ACC112 (cell line): ENCODE data around the gene CECR2.

Experiments
- H2AFZ ChIP-seq: fragments of 200-600 bp; sonication (generic); one replicate; pipeline ENCODE4 v1.6.0; 2017; ENCODE audit warnings: antibody characterized with exemption, low read length; ENCODE audit not compliant: unreplicated experiment
- H3K27ac ChIP-seq: fragments of 200-600 bp; sonication (generic); 2 replicates; pipeline ENCODE4 v1.5.1; 2014; ENCODE audit warnings: low read depth, mild to moderate bottlenecking, antibody characterized with exemption, low read length, moderate library complexity
- H3K27me3 ChIP-seq: fragments of 200-600 bp; sonication (generic); 2 replicates; pipeline ENCODE4 v1.6.1; 2014; ENCODE audit warnings: mild to moderate bottlenecking, antibody characterized with exemption, low read length, moderate library complexity, mixed read lengths; ENCODE audit not compliant: insufficient read depth
- H3K36me3 ChIP-seq: fragments of 200-600 bp; sonication (generic); 2 replicates; pipeline ENCODE4 v1.6.1; 2016; ENCODE audit warnings: mild to moderate bottlenecking, antibody characterized with exemption, low read length, moderate library complexity, mixed read lengths; ENCODE audit not compliant: insufficient read depth
- H3K4me1 ChIP-seq: fragments of 200-600 bp; sonication (generic); one replicate; pipeline ENCODE4 v1.6.1; 2016; ENCODE audit warnings: low read length, mixed read lengths; ENCODE audit not compliant: insufficient read depth, unreplicated experiment, control insufficient read depth
- H3K4me3 ChIP-seq: fragments of 200-600 bp; sonication (generic); 2 replicates; pipeline ENCODE4 v1.5.1; 2014; ENCODE audit warnings: mild to moderate bottlenecking, low read depth, low read length
- H3K79me2 ChIP-seq: fragments of 200-600 bp; sonication (generic); one replicate; pipeline ENCODE4 v1.6.0; 2016; ENCODE audit warnings: low read length; ENCODE audit not compliant: control insufficient read depth, unreplicated experiment, insufficient read depth

CECR2 gene

DNA sequence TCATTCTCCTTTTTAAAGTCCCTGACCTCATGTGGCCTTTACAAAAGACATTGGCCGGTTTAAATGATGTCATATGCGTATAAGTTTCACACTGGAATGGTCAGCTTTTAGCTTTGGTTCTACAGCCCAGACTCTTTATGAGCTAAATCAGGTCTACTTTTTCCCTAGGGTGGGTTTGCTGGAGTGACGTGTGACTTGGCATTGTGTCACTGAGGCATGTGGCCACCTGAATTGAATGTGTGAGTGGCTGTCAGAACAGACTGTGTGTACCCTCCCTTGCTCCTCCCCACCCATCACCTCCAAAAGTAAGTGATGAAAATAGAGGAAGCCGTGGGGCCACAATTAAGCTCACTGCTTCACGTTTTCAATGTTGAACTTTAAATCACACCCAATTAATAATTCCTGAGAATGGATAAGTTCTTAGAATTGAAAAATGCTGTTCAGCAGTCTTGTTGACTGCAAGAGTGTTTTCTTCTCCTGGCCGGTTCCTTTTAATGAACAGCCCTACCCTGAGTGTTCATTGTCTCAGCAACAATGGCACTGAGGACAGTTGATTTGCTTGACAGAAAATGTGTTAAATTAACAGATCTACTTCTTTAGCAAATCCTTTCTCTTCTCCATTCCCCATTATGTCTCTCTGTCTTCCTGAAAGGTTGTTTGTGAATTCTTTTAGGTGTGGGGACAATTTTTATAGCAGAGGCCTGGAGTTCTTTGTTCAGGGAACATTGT lies 11.3 kb downstream of the CECR2 start:
- Histone ChIP-seq H3K4me1 (no peaks in the 10 kb centered on the region), H3K79me2 (no peaks in the 10 kb centered on the region), H3K27ac (no peak overlapping the region), H3K36me3 (no peaks in the 10 kb centered on the region), H3K27me3 (no peaks in the 10 kb centered on the region), H2AFZ (no peak overlapping the region), H3K4me3 (no peak overlapping the region)

DNA sequence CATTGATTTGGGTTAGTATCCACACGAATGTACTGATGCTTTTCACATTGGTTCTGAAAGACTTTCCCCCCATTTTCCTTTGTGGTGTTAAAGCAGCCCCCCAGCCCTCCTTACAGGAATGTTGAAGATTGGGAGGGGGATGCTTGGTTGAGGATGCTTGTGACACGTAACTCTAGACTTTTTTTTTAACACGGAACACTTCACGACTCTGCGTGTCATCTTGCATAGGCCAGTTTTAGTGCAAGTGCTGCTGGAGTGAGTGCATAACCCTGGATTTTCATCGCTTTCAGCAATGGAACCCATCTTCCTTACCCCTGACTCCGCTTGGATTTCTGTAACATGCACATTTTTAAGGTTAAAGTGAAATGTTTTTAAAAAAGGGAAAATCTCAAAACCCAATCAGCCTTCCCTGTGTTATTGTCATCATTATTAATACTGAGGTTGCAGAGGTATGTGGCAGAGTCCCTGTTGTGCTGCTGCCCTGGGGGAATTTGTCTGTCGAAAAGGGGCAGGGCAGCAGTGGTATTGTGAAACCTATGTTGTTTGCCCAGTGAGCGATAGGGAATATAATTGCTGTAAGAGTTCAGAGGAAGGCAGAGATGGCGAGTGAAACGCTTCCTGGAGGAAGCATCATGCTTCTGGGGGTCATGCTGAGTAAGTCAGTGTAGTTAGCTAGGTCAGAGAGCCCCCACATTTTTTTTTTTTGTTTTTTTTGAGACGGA lies 12.1 kb downstream of the CECR2 start:
- Histone ChIP-seq H3K27me3 (no peaks in the 10 kb centered on the region), H3K4me1 (no peaks in the 10 kb centered on the region), H3K79me2 (no peaks in the 10 kb centered on the region), H2AFZ (no peak overlapping the region), H3K36me3 (no peaks in the 10 kb centered on the region), H3K27ac (no peak overlapping the region), H3K4me3 (no peak overlapping the region)

DNA sequence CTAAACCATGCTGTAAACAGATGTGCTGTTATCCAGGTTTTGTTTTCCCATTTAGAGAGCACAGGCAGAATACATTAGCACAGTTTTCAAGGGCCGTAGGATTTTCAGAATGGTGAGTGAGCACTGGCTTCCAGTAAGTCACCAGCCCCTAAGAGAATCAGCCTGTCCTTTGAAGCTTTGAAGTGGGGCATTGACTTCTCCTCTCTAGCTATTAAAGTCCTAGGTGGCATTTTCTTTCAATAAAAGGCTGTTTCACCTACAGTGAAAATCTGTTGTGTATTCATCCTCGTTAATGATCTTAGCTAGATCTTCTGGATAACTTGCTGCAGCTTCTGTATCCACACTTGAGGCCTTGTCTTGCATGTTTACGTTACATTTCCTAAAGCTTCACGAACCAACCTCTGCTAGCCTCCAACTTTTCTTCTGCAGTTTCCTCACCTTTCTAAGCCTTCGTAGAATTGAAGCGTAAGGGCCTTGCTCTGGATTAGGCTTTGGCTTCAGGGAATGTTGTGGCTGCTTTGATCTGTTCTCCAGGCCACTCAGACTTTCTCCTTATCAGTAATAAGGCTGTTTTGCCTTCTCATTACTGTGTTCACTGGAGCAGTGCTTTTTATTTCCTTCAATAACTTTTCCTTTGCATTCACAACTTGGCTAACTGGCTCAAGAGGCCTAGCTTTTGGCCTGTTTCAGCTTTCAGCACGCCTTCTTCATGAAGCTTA lies 15.5 kb downstream of the CECR2 start:
- Histone ChIP-seq H3K4me1 (no peaks in the 10 kb centered on the region), H2AFZ (no peak overlapping the region), H3K27me3 (no peaks in the 10 kb centered on the region), H3K36me3 (no peaks in the 10 kb centered on the region), H3K79me2 (no peaks in the 10 kb centered on the region), H3K27ac (no peak overlapping the region), H3K4me3 (no peak overlapping the region)

DNA sequence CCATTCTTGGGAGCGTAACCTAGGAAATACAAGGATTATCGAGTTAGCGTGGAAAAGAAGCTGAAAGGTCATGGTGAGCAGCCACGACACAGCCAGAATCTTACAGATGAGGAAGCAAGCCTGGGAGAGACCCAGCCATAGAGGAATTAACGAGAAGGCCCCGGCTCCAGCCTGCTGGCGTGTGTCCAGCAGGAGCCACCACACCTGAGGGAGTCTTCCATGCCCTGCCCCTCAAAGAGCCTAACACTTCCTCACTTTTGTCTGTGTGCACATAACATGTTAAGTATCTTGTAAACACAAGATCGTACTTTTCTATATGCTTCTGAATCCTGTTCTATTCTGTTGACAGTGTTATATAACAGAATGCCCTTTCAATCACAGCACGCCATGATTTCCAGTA lies 18.1 kb downstream of the CECR2 start:
- Histone ChIP-seq H3K27ac (no peak overlapping the region), H3K27me3 (no peaks in the 10 kb centered on the region), H3K4me1 (no peaks in the 10 kb centered on the region), H3K4me3 (no peak overlapping the region), H3K36me3 (no peaks in the 10 kb centered on the region), H2AFZ (no peak overlapping the region), H3K79me2 (no peaks in the 10 kb centered on the region)

DNA sequence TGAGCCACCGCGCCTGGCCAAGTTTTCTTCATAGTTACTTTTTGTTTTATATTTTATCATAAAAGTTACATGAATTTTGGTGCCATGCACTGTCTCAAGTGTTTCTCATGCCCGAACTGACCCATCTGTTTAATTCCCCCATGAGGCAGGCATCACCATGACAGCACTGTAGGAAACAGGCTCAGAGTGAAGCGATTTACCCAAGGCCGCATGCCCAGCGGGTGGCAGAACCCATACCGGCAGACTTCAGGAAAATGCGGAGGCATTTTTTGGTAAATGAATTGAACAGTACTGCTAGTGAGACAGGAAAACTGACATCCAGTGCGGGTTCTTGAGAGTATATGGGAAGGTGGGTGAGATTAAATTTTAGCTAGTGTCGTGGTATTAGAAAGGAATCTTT lies 19.0 kb downstream of the CECR2 start:
- Histone ChIP-seq H3K27ac (no peak overlapping the region), H3K27me3 (no peaks in the 10 kb centered on the region), H3K79me2 (no peaks in the 10 kb centered on the region), H3K4me1 (no peaks in the 10 kb centered on the region), H3K36me3 (no peaks in the 10 kb centered on the region), H3K4me3 (no peak overlapping the region), H2AFZ (no peak overlapping the region)

DNA sequence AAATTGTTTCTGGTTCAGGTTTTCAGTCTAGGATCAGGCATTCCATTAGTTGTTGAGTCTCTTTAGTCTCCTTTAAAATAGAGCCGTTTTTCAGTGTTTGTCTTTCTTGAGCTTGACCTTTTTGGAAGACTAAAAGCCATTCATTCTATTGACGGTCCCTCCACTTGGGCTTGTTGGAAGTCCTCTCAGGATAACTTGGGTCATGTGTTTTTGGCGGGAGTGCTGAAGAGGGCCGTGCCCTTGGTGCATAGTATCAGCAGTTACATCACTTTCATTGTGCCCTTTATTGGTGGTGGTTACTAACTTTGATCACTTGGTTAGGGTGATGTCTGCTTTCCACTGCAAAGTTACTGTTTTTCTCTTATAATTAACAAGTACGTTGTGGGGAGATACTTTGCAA lies 20.8 kb downstream of the CECR2 start:
- Histone ChIP-seq H3K27me3 (no peaks in the 10 kb centered on the region), H3K4me1 (no peaks in the 10 kb centered on the region), H2AFZ (no peak overlapping the region), H3K4me3 (no peak overlapping the region), H3K36me3 (no peaks in the 10 kb centered on the region), H3K27ac (no peak overlapping the region), H3K79me2 (no peaks in the 10 kb centered on the region)

DNA sequence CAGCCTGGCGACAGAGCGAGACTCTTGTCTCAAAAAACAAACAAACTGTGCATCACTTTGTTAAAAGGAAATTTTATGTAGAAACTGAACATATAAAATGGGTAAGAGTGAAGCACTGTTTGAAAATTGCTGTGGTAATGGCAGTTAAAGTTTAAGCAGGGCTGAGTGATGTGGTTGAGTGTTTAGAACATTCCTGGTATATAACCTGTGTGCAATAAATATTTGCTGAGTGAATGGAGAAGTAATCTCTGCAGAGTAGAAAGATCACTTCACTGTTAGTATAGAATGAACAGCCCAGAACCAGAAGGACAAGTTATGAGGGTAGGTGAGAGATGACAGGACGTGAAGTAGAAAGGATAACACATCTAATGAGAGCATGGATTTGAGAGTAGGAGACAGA lies 27.3 kb downstream of the CECR2 start:
- no peak overlapping the region for H3K27ac ChIP-seq
- no peaks in the 10 kb centered on the region for H3K36me3 ChIP-seq
- no peaks in the 10 kb centered on the region for H3K27me3 ChIP-seq
- H2AFZ ChIP-seq, result no peak overlapping the region
- no peaks in the 10 kb centered on the region for H3K79me2 ChIP-seq
- H3K4me3 ChIP-seq, result no peak overlapping the region
- no peaks in the 10 kb centered on the region for H3K4me1 ChIP-seq

DNA sequence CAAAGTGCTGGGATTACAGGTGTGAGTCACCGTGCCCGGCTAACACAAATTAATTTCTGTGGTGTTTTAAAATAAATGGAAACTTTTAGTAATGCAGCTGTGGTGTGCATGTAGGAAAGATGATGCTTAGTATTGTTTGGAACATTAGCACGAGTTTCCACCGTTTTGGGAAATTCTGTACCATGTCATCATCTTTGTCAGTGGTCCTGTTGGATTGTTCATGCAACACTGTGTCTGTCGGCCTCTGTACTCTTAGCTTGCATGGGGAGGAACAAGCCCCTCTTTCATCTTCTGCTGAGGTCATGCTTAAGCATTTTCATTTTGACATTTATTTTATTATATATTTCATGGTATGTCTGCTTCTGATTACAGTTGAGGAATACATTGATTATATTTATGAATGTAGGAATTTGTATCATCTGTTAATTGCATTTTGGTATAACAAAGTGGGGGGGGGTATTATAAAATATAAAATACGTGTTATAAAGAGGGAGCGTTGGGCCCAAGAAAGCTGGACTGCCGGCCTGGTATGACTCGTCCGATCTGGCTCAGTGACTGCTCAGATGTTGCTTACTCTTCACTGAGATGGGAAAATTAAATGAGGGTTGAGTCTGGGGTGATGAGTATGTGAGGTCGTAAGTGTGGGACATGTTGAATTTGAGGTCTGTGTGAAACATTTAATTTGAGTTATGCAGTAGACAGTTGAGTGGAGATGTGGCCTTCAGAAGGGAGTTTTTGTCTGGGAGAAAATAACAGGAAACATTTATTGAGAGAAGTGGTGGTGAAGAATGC lies 28.7 kb downstream of the CECR2 start:
- Histone ChIP-seq H2AFZ (no peak overlapping the region), H3K79me2 (no peaks in the 10 kb centered on the region), H3K36me3 (no peaks in the 10 kb centered on the region), H3K27me3 (no peaks in the 10 kb centered on the region), H3K27ac (no peak overlapping the region), H3K4me3 (no peak overlapping the region), H3K4me1 (no peaks in the 10 kb centered on the region)

DNA sequence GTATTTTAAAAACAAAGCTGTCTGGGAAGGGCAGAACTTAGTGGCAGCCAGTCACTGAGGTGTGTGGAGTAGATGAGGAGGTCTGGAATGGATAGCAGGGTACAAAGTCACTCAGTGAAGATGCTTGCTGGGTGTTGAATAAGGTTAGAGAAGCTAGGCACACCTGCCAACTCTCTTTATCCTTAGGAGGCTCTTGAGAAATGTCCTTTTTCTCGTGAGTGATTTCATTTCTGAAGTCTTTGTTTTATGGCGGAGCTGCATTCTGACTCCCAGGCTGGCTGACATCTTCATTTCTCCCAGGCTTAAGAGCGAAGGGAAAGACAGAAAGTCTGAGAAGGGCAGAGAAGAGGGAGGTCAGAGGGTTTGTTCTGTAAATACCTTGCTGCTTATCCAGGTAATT lies 31.0 kb downstream of the CECR2 start:
- Histone ChIP-seq H3K27me3 (no peaks in the 10 kb centered on the region), H2AFZ (no peak overlapping the region)

DNA sequence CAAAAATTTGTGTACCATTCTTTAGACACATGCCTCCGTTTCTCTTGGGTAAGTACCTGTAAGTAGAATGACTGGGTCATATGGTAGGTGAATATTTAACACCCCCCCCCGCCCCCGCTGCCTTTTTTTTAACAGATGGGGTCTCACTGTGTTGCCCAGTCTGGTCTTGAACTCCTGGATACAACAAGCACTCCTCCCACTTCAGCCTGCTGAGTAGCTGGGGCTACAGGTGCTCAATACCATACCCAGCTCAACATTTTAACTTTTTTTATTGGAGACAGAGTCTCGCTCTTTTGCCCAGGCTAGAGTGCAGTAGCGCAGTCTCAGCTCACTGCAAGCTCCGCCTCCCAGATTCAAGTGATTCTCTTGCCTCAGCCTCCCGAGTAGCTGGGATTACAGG lies 32.5 kb downstream of the CECR2 start:
- Histone ChIP-seq H3K4me3 (no peak overlapping the region), H3K79me2 (no peaks in the 10 kb centered on the region), H3K27me3 (no peaks in the 10 kb centered on the region), H3K27ac (no peak overlapping the region), H2AFZ (no peak overlapping the region), H3K4me1 (peaks cover 4% of the 10 kb centered on the region), H3K36me3 (no peaks in the 10 kb centered on the region)

More for the DNA sequence above, 31.0 kb downstream of the CECR2 start:
- Histone ChIP-seq H3K79me2 (no peaks in the 10 kb centered on the region), H3K4me3 (no peak overlapping the region), H3K36me3 (no peaks in the 10 kb centered on the region), H3K27ac (no peak overlapping the region), H3K4me1 (peaks cover 3% of the 10 kb centered on the region)
